GM18951 (cell line): ENCODE results near the gene AFTPH.

Source experiments
- POLR2A ChIP-seq: IDR thresholded peaks from 4 replicates; pipeline ENCODE4 v1.6.1; 2011; ENCODE audit warnings: mild to moderate bottlenecking; ENCODE audit not compliant: insufficient read length, insufficient read depth; ENCODE audit errors: extremely low read depth
- in situ Hi-C: fragments of 300-500 bp; cut with MboI; formaldehyde crosslinking; loops from one replicate; pipeline ENCODE4 v1.12.0; 2022; ENCODE audit warnings: low sequenced_read_pairs, mixed read lengths, inconsistent platforms; ENCODE audit not compliant: unreplicated experiment

The AFTPH gene

GRCh38 chr2:64537991-64538390, 13.9 kb downstream of the AFTPH start:
- in situ Hi-C loops, result no loop called here
- TF ChIP-seq POLR2A, result no peak

- no peak for TF ChIP-seq POLR2A
- in situ Hi-C loops, result no loop called here
These were observed 14.8 kb downstream of the AFTPH start for GRCh38 chr2:64538764-64539433.

GRCh38 chr2:64540615-64541014, 16.5 kb downstream of the AFTPH start:
- in situ Hi-C loops, result no loop called here
- no peak for TF ChIP-seq POLR2A

- no peak for TF ChIP-seq POLR2A
- in situ Hi-C loops, result no loop called here
These were observed 17.4 kb downstream of the AFTPH start for GRCh38 chr2:64541547-64541946.

GRCh38 chr2:64542071-64543007, 18.2 kb downstream of the AFTPH start:
- no peak for TF ChIP-seq POLR2A
- in situ Hi-C loops, result no loop called here

- in situ Hi-C loops, result no loop called here
- no peak for TF ChIP-seq POLR2A
These were observed 19.0 kb downstream of the AFTPH start for GRCh38 chr2:64543008-64543697.

GRCh38 chr2:64548761-64549160, 24.6 kb downstream of the AFTPH start:
- TF ChIP-seq POLR2A, result no peak
- in situ Hi-C loops, result no loop called here

- in situ Hi-C loops, result no loop called here
- no peak for TF ChIP-seq POLR2A
These were observed 25.9 kb downstream of the AFTPH start for GRCh38 chr2:64550042-64550441.

GRCh38 chr2:64551851-64552250, 27.7 kb downstream of the AFTPH start:
- in situ Hi-C loops, result no loop called here

GRCh38 chr2:64554117-64554516, 30.0 kb downstream of the AFTPH start:
- no peak for TF ChIP-seq POLR2A
- in situ Hi-C loops, result no loop called here

More at GRCh38 chr2:64551851-64552250, 27.7 kb downstream of the AFTPH start:
- TF ChIP-seq POLR2A, result no peak

GRCh38 chr2:64558445-64559081, 34.4 kb downstream of the AFTPH start:
- in situ Hi-C loops, result no loop called here
- TF ChIP-seq POLR2A, result no peak

GRCh38 chr2:64562148-64562784, 38.1 kb downstream of the AFTPH start:
- no peak for TF ChIP-seq POLR2A
- in situ Hi-C loops, result no loop called here
